ENCODE data around the gene STEAP4. TPM values are rescaled to one million over a fixed set of nuclear protein-coding genes. Genes with fewer than 3 reads are reported as not detected.
"Not testable (repeated sequence)": the region's sequence is repeated elsewhere in the genome, so short reads cannot be mapped to it uniquely, and the experiment has no call there.

The STEAP4 gene
- total and polyA plus RNA-seq, 3 donors from 2014 or later: 15.2 to 27.1 (median 16.2) TPM

GRCh38 chr7:88278881-88279280 lies 27.8 kb downstream of the STEAP4 start:
- DNase-seq: no peak
- intact Hi-C loops (cut with DNase I; ENCODE audit: low total_unique reads): no loop called here
- no peak for TF ChIP-seq CTCF (IDR thresholded peaks at IDR 0.05)
- TF ChIP-seq POLR2A (IDR thresholded peaks at IDR 0.05): no peak
- no peaks in the 10 kb centered on the region for H3K4me1 ChIP-seq
- no peak overlapping the region for H3K4me3 ChIP-seq
- 95 to 100% methylated on average over 1 of the region's 1 CpG for WGBS, 2 donors
- no peaks in the 10 kb centered on the region for H3K9me3 ChIP-seq
- H3K27me3 ChIP-seq: no peaks in the 10 kb centered on the region
- no peaks in the 10 kb centered on the region for H3K36me3 ChIP-seq (ENCODE audit: low read depth, missing control alignments)
- H3K27ac ChIP-seq: no peak overlapping the region

GRCh38 chr7:88276605-88277153 lies 30.0 kb downstream of the STEAP4 start:
- Histone ChIP-seq H3K36me3 (ENCODE audit: low read depth, missing control alignments) (no peaks in the 10 kb centered on the region), H3K4me3 (no peak overlapping the region), H3K27me3 (no peaks in the 10 kb centered on the region), H3K9me3 (no peaks in the 10 kb centered on the region), H3K4me1 (no peaks in the 10 kb centered on the region), H3K27ac (no peak overlapping the region)
- TF ChIP-seq CTCF (IDR thresholded peaks at IDR 0.05) (no peak), POLR2A (IDR thresholded peaks at IDR 0.05) (no peak)
- no peak for DNase-seq
- intact Hi-C loops (cut with DNase I; ENCODE audit: low total_unique reads): no loop called here
- 82 to 91% methylated on average over 3 of the region's 3 CpGs for WGBS, 2 donors

GRCh38 chr7:88274856-88275255 lies 31.8 kb downstream of the STEAP4 start:
- DNase-seq; H3K4me1 ChIP-seq; H3K27ac ChIP-seq; intact Hi-C loops (cut with DNase I; ENCODE audit: low total_unique reads); H3K27me3 ChIP-seq; H3K36me3 ChIP-seq (ENCODE audit: low read depth, missing control alignments); H3K9me3 ChIP-seq; H3K4me3 ChIP-seq: not testable (repeated sequence)
- 79 to 81% methylated on average over 5 of the region's 5 CpGs for WGBS, 2 donors

- H3K4me1 ChIP-seq: peaks cover 5% of the 10 kb centered on the region
- no peak overlapping the region for H3K27ac ChIP-seq
- intact Hi-C loops (cut with DNase I; ENCODE audit: low total_unique reads): no loop called here
- TF ChIP-seq CTCF (IDR thresholded peaks at IDR 0.05) (no peak), POLR2A (IDR thresholded peaks at IDR 0.05) (no peak)
- H3K9me3 ChIP-seq: no peaks in the 10 kb centered on the region
- WGBS, 2 donors: 89 to 94% methylated on average over 3 of the region's 3 CpGs
- H3K4me3 ChIP-seq: no peak overlapping the region
- no peaks in the 10 kb centered on the region for H3K27me3 ChIP-seq
- no peaks in the 10 kb centered on the region for H3K36me3 ChIP-seq (ENCODE audit: low read depth, missing control alignments)
- DNase-seq: no peak
These were observed 37.1 kb downstream of the STEAP4 start for GRCh38 chr7:88269586-88269985.

- no peaks in the 10 kb centered on the region for H3K27me3 ChIP-seq
- no peak overlapping the region for H3K4me3 ChIP-seq
- H3K27ac ChIP-seq: no peak overlapping the region
- no peaks in the 10 kb centered on the region for H3K9me3 ChIP-seq
- no peak for DNase-seq
- no peaks in the 10 kb centered on the region for H3K36me3 ChIP-seq (ENCODE audit: low read depth, missing control alignments)
- intact Hi-C loops (cut with DNase I; ENCODE audit: low total_unique reads): no loop called here
- WGBS, 2 donors: 53 to 56% methylated on average over 2 of the region's 2 CpGs
- TF ChIP-seq CTCF (IDR thresholded peaks at IDR 0.05) (no peak), POLR2A (IDR thresholded peaks at IDR 0.05) (no peak)
- H3K4me1 ChIP-seq: peaks cover 5% of the 10 kb centered on the region
These were observed 37.8 kb downstream of the STEAP4 start for GRCh38 chr7:88268858-88269257.

Data from testis (tissue), 3 donors.